Cardiac fibroblast (primary cell): ENCODE results near the gene SCGN.

ENCODE experiments used
- DNase-seq, 2 donors: peaks; one replicate each; pipeline versions ENCODE4 v3.0.0 to v3.0.0-alpha.2; 2010; ENCODE audit warnings: low read depth in 2 of 2
- H3K4me3 ChIP-seq, 2 donors: replicated peaks in 1 of 2; 1 replicate in 1 of 2; 2 replicates in 1 of 2; pipeline ENCODE4 v1.5.1; 2011; ENCODE audit warnings: low read depth in 2 of 2, low read length in 2 of 2, mild to moderate bottlenecking in 2 of 2, moderate library complexity in 1 of 2
- CTCF ChIP-seq: IDR thresholded peaks from one replicate; pipeline ENCODE4 v1.5.1; 2011; ENCODE audit warnings: low read depth, mild to moderate bottlenecking, low read length, inconsistent platforms

The SCGN gene

GRCh38 chr6:25642667-25643328 is 9.2 kb upstream of the SCGN start:
- no peak overlapping the region for H3K4me3 ChIP-seq
- no peak for DNase-seq
- TF ChIP-seq CTCF: no peak

GRCh38 chr6:25645916-25646315 is 6.1 kb upstream of the SCGN start:
- DNase-seq: no peak
- H3K4me3 ChIP-seq: no peak overlapping the region
- no peak for TF ChIP-seq CTCF

- no peak overlapping the region for H3K4me3 ChIP-seq
- no peak for TF ChIP-seq CTCF
Observed at GRCh38 chr6:25649611-25650010, 2.4 kb upstream of the SCGN start.

GRCh38 chr6:25655723-25656122 is 3.7 kb downstream of the SCGN start:
- H3K4me3 ChIP-seq: no peak overlapping the region
- DNase-seq: no peak
- TF ChIP-seq CTCF: no peak

More at GRCh38 chr6:25649611-25650010, 2.4 kb upstream of the SCGN start:
- peak in 1 of 2 donors; percentile 64 for DNase-seq

- no peak for TF ChIP-seq CTCF
- no peak for DNase-seq
- no peak overlapping the region for H3K4me3 ChIP-seq
Observed at GRCh38 chr6:25659633-25660368, 7.8 kb downstream of the SCGN start.

GRCh38 chr6:25660512-25660911 is 8.5 kb downstream of the SCGN start:
- peak; percentile 30 to 77 for DNase-seq
- H3K4me3 ChIP-seq: no peak overlapping the region

More at GRCh38 chr6:25660512-25660911, 8.5 kb downstream of the SCGN start:
- no peak for TF ChIP-seq CTCF
